GM23338 (cell line): ENCODE measurements around the gene TCP10L. TPM values are rescaled to one million over a fixed set of nuclear protein-coding genes. Genes with fewer than 3 reads are reported as not detected.

Experiments
- ATAC-seq: fragments of 200-7000 bp; cut with Tn5 transposase; 3 replicates; pipeline ENCODE4 v1.9.1; 2020
- DNase-seq: peaks from one replicate; pipeline ENCODE4 v3.0.0-alpha.2; 2015; ENCODE audit warnings: low spot score
- H2AFZ ChIP-seq: fragments of 200-600 bp; sonication (generic); 2 replicates; pipeline ENCODE4 v1.8.0; 2016; ENCODE audit warnings: antibody characterized with exemption, mild to moderate bottlenecking, moderate library complexity
- H3F3A ChIP-seq: fragments of 200-600 bp; sonication (generic); replicated peaks from 2 replicates; pipeline ENCODE4 v1.8.0; 2017; ENCODE audit warnings: antibody characterized with exemption, mixed run types, low read depth
- H3K27ac ChIP-seq: fragments of 200-600 bp; sonication (generic); 2 replicates; pipeline ENCODE4 v1.6.1; 2016; ENCODE audit warnings: low read depth
- H3K27me3 ChIP-seq: fragments of 200-600 bp; sonication (generic); 2 replicates; pipeline ENCODE4 v1.8.0; 2016; ENCODE audit warnings: mild to moderate bottlenecking, mixed run types, moderate library complexity; ENCODE audit not compliant: insufficient read depth
- H3K36me3 ChIP-seq: fragments of 200-600 bp; sonication (generic); 2 replicates; pipeline ENCODE4 v1.8.0; 2016; ENCODE audit warnings: mild to moderate bottlenecking; ENCODE audit not compliant: insufficient read depth
- H3K4me1 ChIP-seq: fragments of 200-600 bp; sonication (generic); 2 replicates; pipeline ENCODE4 v1.8.0; 2016; ENCODE audit warnings: mild to moderate bottlenecking, moderate library complexity; ENCODE audit not compliant: insufficient read depth
- H3K4me2 ChIP-seq: fragments of 200-600 bp; sonication (generic); 2 replicates; pipeline ENCODE4 v1.7.1; 2017; ENCODE audit warnings: mixed run types
- H3K4me3 ChIP-seq: fragments of 200-600 bp; sonication (generic); 2 replicates; pipeline ENCODE4 v1.6.1; 2016; ENCODE audit warnings: mixed run types
- H3K79me2 ChIP-seq: fragments of 200-600 bp; sonication (generic); replicated peaks from 2 replicates; pipeline ENCODE4 v1.8.0; 2017; ENCODE audit warnings: mild to moderate bottlenecking; ENCODE audit not compliant: insufficient read depth
- H3K9me2 ChIP-seq: fragments of 200-600 bp; sonication (generic); 2 replicates; pipeline ENCODE4 v1.8.0; 2017; ENCODE audit not compliant: insufficient read depth
- H4K20me1 ChIP-seq: fragments of 200-600 bp; sonication (generic); replicated peaks from 2 replicates; pipeline ENCODE4 v1.8.0; 2017; ENCODE audit warnings: mild to moderate bottlenecking; ENCODE audit not compliant: insufficient read depth
- H3K27ac Mint-ChIP-seq: 2 replicates; pipeline ENCODE4 v1.8.0; 2020; ENCODE audit warnings: inconsistent platforms, mild to moderate bottlenecking, moderate library complexity, mixed read lengths
- H3K27me3 Mint-ChIP-seq: 3 replicates; pipeline ENCODE4 v1.8.0; 2022; ENCODE audit warnings: low read depth, mild to moderate bottlenecking, moderate library complexity, mixed read lengths, inconsistent platforms; ENCODE audit not compliant: insufficient read depth, poor library complexity
- H3K36me3 Mint-ChIP-seq: 3 replicates; pipeline ENCODE4 v1.8.0; 2021; ENCODE audit warnings: low read depth, mild to moderate bottlenecking, inconsistent platforms, moderate library complexity, mixed read lengths
- H3K4me1 Mint-ChIP-seq: 3 replicates; pipeline ENCODE4 v1.8.0; 2020; ENCODE audit warnings: mild to moderate bottlenecking, inconsistent platforms, mixed read lengths
- H3K4me3 Mint-ChIP-seq: 3 replicates; pipeline ENCODE4 v1.8.0; 2021; ENCODE audit warnings: moderate library complexity, mild to moderate bottlenecking, inconsistent platforms, mixed read lengths
- H3K9me3 Mint-ChIP-seq: 3 replicates; pipeline ENCODE4 v1.8.0; 2020; ENCODE audit warnings: moderate library complexity, mild to moderate bottlenecking, inconsistent platforms, mixed read lengths
- CREB1 ChIP-seq: fragments of 250-450 bp; sonication (Bioruptor Pico); IDR thresholded peaks from 2 replicates; pipeline ENCODE4 v1.5.0; 2020; ENCODE audit warnings: low read depth, mild to moderate bottlenecking, moderate library complexity
- CTCF ChIP-seq, 2 experiments: fragments of 200-600 bp in 1 of 2; sonication (generic) in 1 of 2; conservative IDR thresholded peaks; 2 replicates each; pipeline versions ENCODE4 v1.5.1 to v1.6.1; 2016 to 2017; ENCODE audit warnings: antibody characterized with exemption in 2 of 2, low read depth in 2 of 2, mild to moderate bottlenecking in 2 of 2, moderate library complexity in 1 of 2
- ETS1 ChIP-seq: IDR thresholded peaks from 2 replicates; pipeline ENCODE4 v1.6.1; 2016; ENCODE audit warnings: antibody characterized with exemption
- EZH2 ChIP-seq: fragments of 200-600 bp; sonication (generic); IDR thresholded peaks from one replicate; pipeline ENCODE4 v1.8.0; 2017; ENCODE audit warnings: antibody characterized with exemption, mild to moderate bottlenecking, low read depth; ENCODE audit not compliant: unreplicated experiment
- EZH2phosphoT487 ChIP-seq: fragments of 200-600 bp; sonication (generic); IDR thresholded peaks from one replicate; pipeline ENCODE4 v1.8.1; 2018; ENCODE audit warnings: antibody characterized with exemption; ENCODE audit not compliant: unreplicated experiment
- JUNB ChIP-seq: IDR thresholded peaks from one replicate; pipeline ENCODE4 v1.6.1; 2016; ENCODE audit warnings: antibody characterized with exemption; ENCODE audit not compliant: unreplicated experiment
- STAT1 ChIP-seq: IDR thresholded peaks from one replicate; pipeline ENCODE4 v1.6.1; 2016; ENCODE audit warnings: antibody characterized with exemption; ENCODE audit not compliant: unreplicated experiment
- polyA plus RNA-seq: library from polyadenylated mRNA; unstranded; fragments of >200 nt; fragmentation: Nextera tagmentation; extraction: Ambion mirVana; gene quantifications from 2 replicates; pipeline ENCODE4 v1.2.1, GENCODE V29; 2016
- total RNA-seq: library from RNA; depleted of rRNA; stranded (reverse); fragments of >200 nt; shearing (Covaris generic); gene quantifications from 2 replicates; pipeline ENCODE4 v1.2.3, GENCODE V29; 2014
- TF ChIP-seq, protein P1 (sequence below): fragments of 250-450 bp; sonication (Bioruptor Pico); IDR thresholded peaks from 2 replicates; pipeline ENCODE4 v1.5.0; 2020; ENCODE audit warnings: mild to moderate bottlenecking, moderate library complexity

Gene TCP10L
- total and polyA plus RNA-seq, 2 experiments from 2014 or later, result 0.10 to 0.65 TPM

DNA sequence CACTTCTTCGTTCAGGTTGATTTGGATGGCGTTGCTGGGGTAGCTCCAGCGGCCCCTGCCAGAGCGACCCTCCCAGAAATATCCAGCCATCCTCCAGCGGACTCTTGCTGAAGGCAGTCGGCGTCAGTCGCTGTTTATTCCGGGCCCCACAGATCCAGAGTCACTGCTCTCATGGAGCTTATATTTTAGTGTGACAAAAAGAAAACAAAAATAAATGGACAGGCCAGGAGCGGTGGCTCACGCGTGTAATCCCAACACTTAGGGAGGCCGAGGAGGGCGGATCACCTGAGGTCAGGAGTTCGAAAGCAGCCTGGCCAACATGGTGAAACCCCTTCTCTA, 27.6 kb upstream of the TCP10L start:
- peak overlapping the region; percentile 92 for H3K4me3 ChIP-seq
- TF ChIP-seq STAT1 (no peak), ETS1 (no peak), JUNB (no peak), CREB1 (CRISPR knock-in tag) (no peak), EZH2phosphoT487 (no peak), CTCF (conservative IDR thresholded peaks at IDR 0.05; ENCODE audit: low read depth in 2 of 2) (no peak), EZH2 (no peak)
- TF ChIP-seq, protein P1, sequence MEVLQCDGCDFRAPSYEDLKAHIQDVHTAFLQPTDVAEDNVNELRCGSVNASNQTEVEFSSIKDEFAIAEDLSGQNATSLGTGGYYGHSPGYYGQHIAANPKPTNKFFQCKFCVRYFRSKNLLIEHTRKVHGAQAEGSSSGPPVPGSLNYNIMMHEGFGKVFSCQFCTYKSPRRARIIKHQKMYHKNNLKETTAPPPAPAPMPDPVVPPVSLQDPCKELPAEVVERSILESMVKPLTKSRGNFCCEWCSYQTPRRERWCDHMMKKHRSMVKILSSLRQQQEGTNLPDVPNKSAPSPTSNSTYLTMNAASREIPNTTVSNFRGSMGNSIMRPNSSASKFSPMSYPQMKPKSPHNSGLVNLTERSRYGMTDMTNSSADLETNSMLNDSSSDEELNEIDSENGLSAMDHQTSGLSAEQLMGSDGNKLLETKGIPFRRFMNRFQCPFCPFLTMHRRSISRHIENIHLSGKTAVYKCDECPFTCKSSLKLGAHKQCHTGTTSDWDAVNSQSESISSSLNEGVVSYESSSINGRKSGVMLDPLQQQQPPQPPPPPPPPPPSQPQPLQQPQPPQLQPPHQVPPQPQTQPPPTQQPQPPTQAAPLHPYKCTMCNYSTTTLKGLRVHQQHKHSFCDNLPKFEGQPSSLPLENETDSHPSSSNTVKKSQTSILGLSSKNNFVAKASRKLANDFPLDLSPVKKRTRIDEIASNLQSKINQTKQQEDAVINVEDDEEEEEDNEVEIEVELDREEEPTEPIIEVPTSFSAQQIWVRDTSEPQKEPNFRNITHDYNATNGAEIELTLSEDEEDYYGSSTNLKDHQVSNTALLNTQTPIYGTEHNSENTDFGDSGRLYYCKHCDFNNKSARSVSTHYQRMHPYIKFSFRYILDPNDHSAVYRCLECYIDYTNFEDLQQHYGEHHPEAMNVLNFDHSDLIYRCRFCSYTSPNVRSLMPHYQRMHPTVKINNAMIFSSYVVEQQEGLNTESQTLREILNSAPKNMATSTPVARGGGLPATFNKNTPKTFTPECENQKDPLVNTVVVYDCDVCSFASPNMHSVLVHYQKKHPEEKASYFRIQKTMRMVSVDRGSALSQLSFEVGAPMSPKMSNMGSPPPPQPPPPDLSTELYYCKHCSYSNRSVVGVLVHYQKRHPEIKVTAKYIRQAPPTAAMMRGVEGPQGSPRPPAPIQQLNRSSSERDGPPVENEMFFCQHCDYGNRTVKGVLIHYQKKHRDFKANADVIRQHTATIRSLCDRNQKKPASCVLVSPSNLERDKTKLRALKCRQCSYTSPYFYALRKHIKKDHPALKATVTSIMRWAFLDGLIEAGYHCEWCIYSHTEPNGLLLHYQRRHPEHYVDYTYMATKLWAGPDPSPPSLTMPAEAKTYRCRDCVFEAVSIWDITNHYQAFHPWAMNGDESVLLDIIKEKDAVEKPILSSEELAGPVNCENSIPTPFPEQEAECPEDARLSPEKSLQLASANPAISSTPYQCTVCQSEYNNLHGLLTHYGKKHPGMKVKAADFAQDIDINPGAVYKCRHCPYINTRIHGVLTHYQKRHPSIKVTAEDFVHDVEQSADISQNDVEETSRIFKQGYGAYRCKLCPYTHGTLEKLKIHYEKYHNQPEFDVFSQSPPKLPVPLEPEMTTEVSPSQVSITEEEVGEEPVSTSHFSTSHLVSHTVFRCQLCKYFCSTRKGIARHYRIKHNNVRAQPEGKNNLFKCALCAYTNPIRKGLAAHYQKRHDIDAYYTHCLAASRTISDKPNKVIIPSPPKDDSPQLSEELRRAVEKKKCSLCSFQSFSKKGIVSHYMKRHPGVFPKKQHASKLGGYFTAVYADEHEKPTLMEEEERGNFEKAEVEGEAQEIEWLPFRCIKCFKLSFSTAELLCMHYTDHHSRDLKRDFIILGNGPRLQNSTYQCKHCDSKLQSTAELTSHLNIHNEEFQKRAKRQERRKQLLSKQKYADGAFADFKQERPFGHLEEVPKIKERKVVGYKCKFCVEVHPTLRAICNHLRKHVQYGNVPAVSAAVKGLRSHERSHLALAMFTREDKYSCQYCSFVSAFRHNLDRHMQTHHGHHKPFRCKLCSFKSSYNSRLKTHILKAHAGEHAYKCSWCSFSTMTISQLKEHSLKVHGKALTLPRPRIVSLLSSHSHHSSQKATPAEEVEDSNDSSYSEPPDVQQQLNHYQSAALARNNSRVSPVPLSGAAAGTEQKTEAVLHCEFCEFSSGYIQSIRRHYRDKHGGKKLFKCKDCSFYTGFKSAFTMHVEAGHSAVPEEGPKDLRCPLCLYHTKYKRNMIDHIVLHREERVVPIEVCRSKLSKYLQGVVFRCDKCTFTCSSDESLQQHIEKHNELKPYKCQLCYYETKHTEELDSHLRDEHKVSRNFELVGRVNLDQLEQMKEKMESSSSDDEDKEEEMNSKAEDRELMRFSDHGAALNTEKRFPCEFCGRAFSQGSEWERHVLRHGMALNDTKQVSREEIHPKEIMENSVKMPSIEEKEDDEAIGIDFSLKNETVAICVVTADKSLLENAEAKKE (CRISPR knock-in tag), result no peak
- H3K79me2 ChIP-seq, result peaks cover 24% of the 10 kb centered on the region
- H3K27me3 ChIP-seq, result no peaks in the 10 kb centered on the region
- peak overlapping the region; percentile 98 for H3K4me2 ChIP-seq
- peaks cover 12% of the 10 kb centered on the region for H3K4me1 ChIP-seq
- no peaks in the 10 kb centered on the region; the same call in 1 of the 3 replicates for H3K4me1 Mint-ChIP-seq
- no peak for DNase-seq
- peaks cover 11% of the 10 kb centered on the region for H3K27me3 Mint-ChIP-seq
- peak overlapping the region; percentile 97 for H3K4me3 Mint-ChIP-seq
- H3K36me3 ChIP-seq, result peaks cover 12% of the 10 kb centered on the region; the same call in 1 of the 2 replicates
- H3K9me2 ChIP-seq, result no peaks in the 10 kb centered on the region
- peaks cover 5% of the 10 kb centered on the region for H4K20me1 ChIP-seq
- H3F3A ChIP-seq, result peaks cover 8% of the 10 kb centered on the region; the same call in 1 of the 2 replicates
- peak overlapping the region; percentile 94 for H3K27ac ChIP-seq
- H3K36me3 Mint-ChIP-seq, result peaks cover 17% of the 10 kb centered on the region
- no peaks in the 10 kb centered on the region for H3K9me3 Mint-ChIP-seq
- H3K27ac Mint-ChIP-seq, result peak overlapping the region; percentile 98
- H2AFZ ChIP-seq, result peak overlapping the region; percentile 100
- ATAC-seq, result no peak
